HFF-Myc (cell line): ENCODE data around the gene ACAD11.
"Not testable (repeated sequence)": the region's sequence is repeated elsewhere in the genome, so short reads cannot be mapped to it uniquely, and the experiment has no call there.

Source experiments
- DNase-seq: peaks from one replicate; pipeline ENCODE4 v3.0.0-alpha.2; 2011; ENCODE audit warnings: low read depth; ENCODE audit errors: extremely low read depth
- H3K4me3 ChIP-seq: replicated peaks from 2 replicates; pipeline ENCODE4 v1.5.1; 2011; ENCODE audit warnings: low read depth, mild to moderate bottlenecking, control low read depth, low read length
- TF ChIP-seq, protein P1 (sequence below): IDR thresholded peaks from 2 replicates; pipeline ENCODE4 v1.5.1; 2012; ENCODE audit warnings: mild to moderate bottlenecking, low read depth, low read length, control low read depth; ENCODE audit errors: missing control alignments

Gene ACAD11

DNA sequence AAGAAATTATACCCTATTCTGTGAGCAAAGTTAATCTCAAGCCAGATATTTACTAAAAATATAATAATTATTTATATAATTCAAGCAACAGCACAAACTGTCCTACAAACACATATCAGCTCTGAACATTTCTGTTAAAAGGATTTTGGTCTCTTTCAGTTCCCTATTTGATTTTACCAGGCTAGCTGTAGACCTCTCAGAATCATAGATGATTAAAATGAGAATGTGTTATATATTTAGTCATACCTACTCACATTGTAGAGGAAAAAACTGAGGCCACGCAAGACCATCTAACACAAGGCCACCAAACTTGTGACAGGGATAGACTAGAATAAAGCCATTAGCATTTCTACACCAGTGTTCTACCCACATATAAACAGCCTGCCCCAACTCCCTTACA is 34.0 kb downstream of the ACAD11 start:
- no peak overlapping the region for H3K4me3 ChIP-seq
- TF ChIP-seq, protein P1, sequence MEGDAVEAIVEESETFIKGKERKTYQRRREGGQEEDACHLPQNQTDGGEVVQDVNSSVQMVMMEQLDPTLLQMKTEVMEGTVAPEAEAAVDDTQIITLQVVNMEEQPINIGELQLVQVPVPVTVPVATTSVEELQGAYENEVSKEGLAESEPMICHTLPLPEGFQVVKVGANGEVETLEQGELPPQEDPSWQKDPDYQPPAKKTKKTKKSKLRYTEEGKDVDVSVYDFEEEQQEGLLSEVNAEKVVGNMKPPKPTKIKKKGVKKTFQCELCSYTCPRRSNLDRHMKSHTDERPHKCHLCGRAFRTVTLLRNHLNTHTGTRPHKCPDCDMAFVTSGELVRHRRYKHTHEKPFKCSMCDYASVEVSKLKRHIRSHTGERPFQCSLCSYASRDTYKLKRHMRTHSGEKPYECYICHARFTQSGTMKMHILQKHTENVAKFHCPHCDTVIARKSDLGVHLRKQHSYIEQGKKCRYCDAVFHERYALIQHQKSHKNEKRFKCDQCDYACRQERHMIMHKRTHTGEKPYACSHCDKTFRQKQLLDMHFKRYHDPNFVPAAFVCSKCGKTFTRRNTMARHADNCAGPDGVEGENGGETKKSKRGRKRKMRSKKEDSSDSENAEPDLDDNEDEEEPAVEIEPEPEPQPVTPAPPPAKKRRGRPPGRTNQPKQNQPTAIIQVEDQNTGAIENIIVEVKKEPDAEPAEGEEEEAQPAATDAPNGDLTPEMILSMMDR = no peak
- DNase-seq = no peak

DNA sequence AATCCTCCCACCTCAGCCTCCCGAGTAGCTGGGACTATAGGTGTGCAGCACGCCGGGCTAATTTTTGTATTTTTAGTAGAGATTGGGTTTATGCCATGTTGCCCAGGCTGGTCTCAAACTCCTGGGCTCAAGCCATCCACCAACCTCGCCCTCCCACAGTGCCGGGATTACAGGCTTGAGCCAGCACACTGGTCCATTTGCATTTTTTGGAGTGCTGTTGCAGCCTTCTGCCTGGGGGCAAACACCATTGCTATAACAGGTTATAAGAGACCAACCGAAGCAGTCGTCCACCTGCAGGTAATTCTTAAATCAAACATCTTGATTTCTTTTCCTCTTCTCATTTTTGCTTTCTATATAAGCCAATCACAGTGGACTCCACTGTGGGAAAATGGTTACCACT is 34.8 kb downstream of the ACAD11 start:
- no peak overlapping the region for H3K4me3 ChIP-seq
- no peak for DNase-seq
- TF ChIP-seq, protein P1 = no peak

DNA sequence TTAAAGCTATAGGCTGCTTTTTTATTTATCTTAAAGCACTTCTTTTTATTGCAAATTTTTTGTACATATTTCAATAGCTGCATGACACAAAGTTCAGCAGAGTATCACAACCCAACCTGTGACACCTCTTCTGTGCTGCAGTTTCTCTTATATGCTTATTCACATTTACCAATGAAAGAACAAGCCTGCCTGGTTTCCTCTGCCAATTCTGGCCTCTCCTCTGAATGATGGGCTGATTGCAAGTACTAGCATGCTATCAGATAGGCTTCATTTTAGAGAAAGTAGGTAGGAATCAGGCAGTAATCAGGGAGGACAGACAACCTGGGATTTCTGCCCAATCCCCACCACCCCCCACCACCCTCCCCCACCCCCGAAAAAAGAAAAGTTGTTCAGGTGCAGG is 36.0 kb downstream of the ACAD11 start:
- no peak for DNase-seq
- H3K4me3 ChIP-seq = no peak overlapping the region
- TF ChIP-seq, protein P1 = no peak

DNA sequence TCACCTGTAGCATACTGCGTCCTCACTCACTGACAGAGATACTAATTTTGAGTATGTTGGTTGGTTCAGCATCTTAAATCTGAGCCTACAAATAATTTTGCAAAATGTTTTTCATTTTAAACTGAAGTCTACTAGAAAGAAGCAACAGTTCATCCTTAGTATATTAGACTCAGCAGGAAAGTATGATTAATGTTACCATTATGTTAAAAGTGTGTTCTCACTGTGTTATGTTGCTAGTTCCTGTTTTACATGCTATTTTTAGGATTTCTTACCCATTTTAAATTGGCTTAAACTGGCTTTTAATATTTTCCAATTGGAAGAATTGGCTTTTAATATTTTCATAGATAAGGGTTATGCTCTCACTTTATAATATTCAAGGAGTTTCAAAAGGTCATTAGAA is 36.8 kb downstream of the ACAD11 start:
- no peak for DNase-seq
- no peak overlapping the region for H3K4me3 ChIP-seq
- TF ChIP-seq, protein P1 = no peak

DNA sequence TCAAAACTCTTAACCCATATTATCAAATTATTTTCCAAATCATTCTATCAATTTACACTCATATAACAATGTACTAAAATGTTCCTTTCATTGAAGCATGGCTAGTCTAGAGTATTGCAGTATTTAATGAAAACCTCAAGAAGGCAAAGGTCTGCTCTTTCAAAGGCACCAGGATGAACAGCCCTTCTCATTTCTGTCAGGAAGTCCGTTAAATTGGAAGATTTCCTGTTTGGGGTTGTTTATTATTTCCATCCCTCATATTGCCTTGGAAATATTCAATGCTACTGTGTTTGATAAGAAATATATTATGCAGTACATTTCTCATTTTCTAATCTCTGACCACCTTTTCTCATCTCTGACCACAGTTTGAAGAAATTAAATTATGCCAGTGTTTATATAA is 37.5 kb downstream of the ACAD11 start:
- no peak for DNase-seq
- no peak overlapping the region for H3K4me3 ChIP-seq
- TF ChIP-seq, protein P1 = no peak

DNA sequence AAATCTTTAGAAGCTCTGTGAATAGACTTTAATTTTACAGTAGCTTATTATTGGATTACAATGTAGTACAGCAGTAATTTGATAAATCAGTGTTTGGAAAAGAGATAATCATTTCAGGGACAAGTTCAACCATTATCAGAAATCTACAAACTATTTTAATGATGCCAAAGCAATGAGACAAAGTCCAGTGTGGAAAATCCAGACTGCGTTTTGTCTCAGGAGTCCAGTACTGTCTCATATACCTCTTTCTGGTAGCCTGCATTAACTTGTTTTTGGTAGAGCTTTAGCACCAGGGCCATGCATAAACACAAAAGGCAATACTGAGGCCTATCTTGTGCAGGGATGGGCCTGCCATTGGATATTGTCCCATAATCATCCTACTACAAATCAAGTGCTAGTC is 42.8 kb downstream of the ACAD11 start:
- no peak overlapping the region for H3K4me3 ChIP-seq
- TF ChIP-seq, protein P1 = no peak
- no peak for DNase-seq

DNA sequence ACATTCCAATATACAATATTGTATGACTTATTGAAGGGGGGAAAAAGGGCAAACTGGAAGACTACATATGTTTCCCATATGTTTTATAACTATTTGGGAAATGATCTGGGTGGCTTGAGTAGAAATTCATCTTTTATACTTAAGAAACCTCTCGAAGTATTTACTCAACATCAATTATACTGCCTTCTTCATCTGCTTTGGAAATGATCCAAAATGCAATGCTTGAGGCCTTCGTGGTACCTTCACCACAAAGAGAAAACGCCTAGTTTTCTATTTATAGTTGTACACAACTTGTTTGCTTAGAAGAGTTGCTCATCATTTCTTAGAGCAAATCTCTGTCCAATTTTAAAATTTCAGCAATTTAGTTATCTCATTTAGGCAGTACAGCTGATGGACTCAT is 43.7 kb downstream of the ACAD11 start:
- DNase-seq = no peak
- TF ChIP-seq, protein P1 = no peak
- H3K4me3 ChIP-seq = no peak overlapping the region

DNA sequence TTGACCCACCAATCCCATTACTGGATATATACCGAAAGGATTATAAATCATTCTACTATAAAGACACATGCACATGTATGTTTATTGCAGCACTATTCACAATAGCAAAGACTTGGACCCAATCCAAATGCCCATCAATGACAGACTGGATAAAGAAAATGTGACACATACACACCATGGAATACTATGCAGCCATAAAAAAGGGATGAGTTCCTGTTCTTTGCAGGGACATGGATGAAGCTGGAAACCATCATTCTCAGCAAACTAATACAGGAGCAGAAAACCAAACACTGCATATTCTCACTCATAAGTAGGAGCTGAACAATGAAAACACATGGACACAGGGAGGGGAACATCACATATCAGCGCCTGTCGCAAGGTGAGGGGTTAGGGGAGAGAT is 44.3 kb downstream of the ACAD11 start:
- not testable (repeated sequence) for DNase-seq, H3K4me3 ChIP-seq

DNA sequence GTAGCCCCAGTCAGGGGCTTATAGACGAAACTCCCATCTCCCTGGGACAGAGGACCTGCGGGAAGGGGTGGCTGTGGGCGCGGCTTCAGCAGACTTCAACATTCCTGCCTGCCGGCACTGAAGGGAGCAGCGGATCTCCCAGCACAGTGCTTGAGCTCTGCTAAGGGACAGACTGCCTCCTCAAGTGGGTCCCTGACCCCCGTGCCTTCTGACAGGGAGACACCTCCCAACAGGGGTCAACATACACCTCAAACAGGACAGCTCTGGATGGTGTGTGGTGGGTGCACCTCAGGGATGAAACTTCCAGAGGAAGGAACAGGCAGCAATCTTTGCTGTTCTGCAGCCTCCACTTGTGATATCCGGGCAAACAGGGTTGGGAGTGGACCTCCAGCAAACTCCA is 53.0 kb downstream of the ACAD11 start:
- DNase-seq, H3K4me3 ChIP-seq: not testable (repeated sequence)
